GM11168 (cell line): ENCODE data around the gene MDM4.

ENCODE experiments used
- in situ Hi-C: fragments of 300-500 bp; cut with MboI; formaldehyde crosslinking; loops from one replicate; pipeline ENCODE4 v1.12.0; 2022; ENCODE audit warnings: low sequenced_read_pairs; ENCODE audit not compliant: unreplicated experiment

The MDM4 gene

GRCh38 chr1:204572923-204573922, 57.0 kb downstream of the MDM4 start:
- in situ Hi-C loops = no loop called here

GRCh38 chr1:204574016-204574864, 58.0 kb downstream of the MDM4 start:
- in situ Hi-C loops = no loop called here

- in situ Hi-C loops = no loop called here
These were observed 58.6 kb downstream of the MDM4 start for GRCh38 chr1:204574865-204575163.

- in situ Hi-C loops = no loop called here
These were observed 59.3 kb downstream of the MDM4 start for GRCh38 chr1:204575221-204576190.

- in situ Hi-C loops = no loop called here
These were observed 60.2 kb downstream of the MDM4 start for GRCh38 chr1:204576422-204576821.

GRCh38 chr1:204577794-204578478, 61.7 kb downstream of the MDM4 start:
- in situ Hi-C loops = no loop called here

- in situ Hi-C loops = no loop called here
These were observed 62.9 kb downstream of the MDM4 start for GRCh38 chr1:204578867-204579664.

- in situ Hi-C loops = no loop called here
These were observed 63.5 kb downstream of the MDM4 start for GRCh38 chr1:204579681-204580080.

GRCh38 chr1:204580862-204581261, 64.7 kb downstream of the MDM4 start:
- in situ Hi-C loops = no loop called here

GRCh38 chr1:204581759-204582158, 65.6 kb downstream of the MDM4 start:
- in situ Hi-C loops = no loop called here

- in situ Hi-C loops = no loop called here
These were observed 67.9 kb downstream of the MDM4 start for GRCh38 chr1:204583909-204584632.

- in situ Hi-C loops = no loop called here
These were observed 68.6 kb downstream of the MDM4 start for GRCh38 chr1:204584699-204585372.

- in situ Hi-C loops = no loop called here
These were observed 71.4 kb downstream of the MDM4 start for GRCh38 chr1:204587621-204588020.

GRCh38 chr1:204588826-204589225, 72.6 kb downstream of the MDM4 start:
- in situ Hi-C loops = no loop called here

GRCh38 chr1:204589409-204590038, 73.3 kb downstream of the MDM4 start:
- in situ Hi-C loops = no loop called here

GRCh38 chr1:204591473-204592090, 75.4 kb downstream of the MDM4 start:
- in situ Hi-C loops = no loop called here
